A673 (cell line): ENCODE results near the gene MOCOS. TPM values are rescaled to one million over a fixed set of nuclear protein-coding genes. Genes with fewer than 3 reads are reported as not detected.

Experiments
- BruUV-seq: library from RNA; stranded (reverse); fragments of 400-500 nt; replicated peaks from 2 replicates; lab custom pipeline; 2021; lab: Mats Ljungman, UMichigan
- CTCF ChIA-PET: fragments of 300-600 bp; sonication (Branson Sonifier 250); formaldehyde crosslinking; loops from one replicate; lab custom pipeline; 2022; ENCODE audit warnings: antibody characterized with exemption; lab: Charles Lee
- POLR2A ChIA-PET: fragments of 300-600 bp; sonication (Branson Sonifier 250); formaldehyde crosslinking; loops from one replicate; lab custom pipeline; 2022; ENCODE audit warnings: antibody characterized with exemption; ENCODE audit not compliant: low non-redundant PET; lab: Charles Lee
- DNase-seq: peaks from one replicate; pipeline ENCODE4 v3.0.0-alpha.2; 2015; ENCODE audit warnings: low spot score
- H3K27ac ChIP-seq: fragments of 200-600 bp; sonication (generic); 2 replicates; pipeline ENCODE4 v1.5.1; 2016; ENCODE audit warnings: mixed run types, low read depth, mild to moderate bottlenecking, mixed read lengths, antibody characterized with exemption, low read length; ENCODE audit not compliant: poor library complexity, severe bottlenecking
- H3K27me3 ChIP-seq: fragments of 200-600 bp; sonication (generic); replicated peaks from 2 replicates; pipeline ENCODE4 v1.6.1; 2017; ENCODE audit warnings: mixed run types, low read depth, mild to moderate bottlenecking, mixed read lengths, antibody characterized with exemption, low read length; ENCODE audit not compliant: insufficient read depth, poor library complexity
- H3K36me3 ChIP-seq: fragments of 200-600 bp; sonication (generic); 2 replicates; pipeline ENCODE4 v1.6.1; 2016; ENCODE audit warnings: mixed run types, mild to moderate bottlenecking, mixed read lengths, antibody characterized with exemption, low read length; ENCODE audit not compliant: insufficient read depth, poor library complexity, severe bottlenecking
- H3K4me1 ChIP-seq: fragments of 200-600 bp; sonication (generic); 2 replicates; pipeline ENCODE4 v1.6.1; 2017; ENCODE audit warnings: mixed run types, mild to moderate bottlenecking, mixed read lengths, antibody characterized with exemption, low read length; ENCODE audit not compliant: insufficient read depth, poor library complexity, severe bottlenecking
- H3K4me3 ChIP-seq: fragments of 200-600 bp; sonication (generic); 2 replicates; pipeline ENCODE4 v1.5.1; 2016; ENCODE audit warnings: low read depth, mixed run types, mild to moderate bottlenecking, mixed read lengths, low read length; ENCODE audit not compliant: poor library complexity, severe bottlenecking
- H3K9me3 ChIP-seq: fragments of 200-600 bp; sonication (generic); 2 replicates; pipeline ENCODE4 v1.6.1; 2016; ENCODE audit warnings: mixed run types, low read depth, mild to moderate bottlenecking, mixed read lengths, antibody characterized with exemption, low read length; ENCODE audit not compliant: poor library complexity, severe bottlenecking
- EZH2 ChIP-seq: fragments of 200-600 bp; sonication (generic); IDR thresholded peaks from 2 replicates; pipeline ENCODE4 v1.6.1; 2017; ENCODE audit warnings: borderline replicate concordance, low read depth, mild to moderate bottlenecking, mixed read lengths, antibody characterized with exemption, low read length; ENCODE audit not compliant: poor library complexity, severe bottlenecking
- intact Hi-C: fragments of 100-400 bp; cut with micrococcal nuclease; formaldehyde crosslinking; loops from one replicate; pipeline ENCODE4 v1.10.0; 2022; ENCODE audit not compliant: unreplicated experiment
- total RNA-seq: library from RNA; stranded (reverse); gene quantifications from 2 replicates; pipeline ENCODE4 v1.2.3, GENCODE V29; 2021
- TF ChIP-seq, protein P1 (sequence below): fragments of 300-800, 200-600 bp; sonication (generic); conservative IDR thresholded peaks from 2 replicates; pipeline ENCODE4 v1.5.1; 2017; ENCODE audit warnings: low read depth, mild to moderate bottlenecking, antibody characterized with exemption, low read length, moderate library complexity, mixed read lengths

The MOCOS gene
- total RNA-seq, 1 experiment from 2014 or later, result not detected

GRCh38 chr18:36287653-36288052, 100.4 kb downstream of the MOCOS start:
- Histone ChIP-seq H3K27me3 (peaks cover 15% of the 10 kb centered on the region), H3K9me3 (peaks cover 4% of the 10 kb centered on the region), H3K4me1 (no peaks in the 10 kb centered on the region), H3K36me3 (no peaks in the 10 kb centered on the region), H3K4me3 (no peak overlapping the region), H3K27ac (no peak overlapping the region)
- TF ChIP-seq, protein P1, sequence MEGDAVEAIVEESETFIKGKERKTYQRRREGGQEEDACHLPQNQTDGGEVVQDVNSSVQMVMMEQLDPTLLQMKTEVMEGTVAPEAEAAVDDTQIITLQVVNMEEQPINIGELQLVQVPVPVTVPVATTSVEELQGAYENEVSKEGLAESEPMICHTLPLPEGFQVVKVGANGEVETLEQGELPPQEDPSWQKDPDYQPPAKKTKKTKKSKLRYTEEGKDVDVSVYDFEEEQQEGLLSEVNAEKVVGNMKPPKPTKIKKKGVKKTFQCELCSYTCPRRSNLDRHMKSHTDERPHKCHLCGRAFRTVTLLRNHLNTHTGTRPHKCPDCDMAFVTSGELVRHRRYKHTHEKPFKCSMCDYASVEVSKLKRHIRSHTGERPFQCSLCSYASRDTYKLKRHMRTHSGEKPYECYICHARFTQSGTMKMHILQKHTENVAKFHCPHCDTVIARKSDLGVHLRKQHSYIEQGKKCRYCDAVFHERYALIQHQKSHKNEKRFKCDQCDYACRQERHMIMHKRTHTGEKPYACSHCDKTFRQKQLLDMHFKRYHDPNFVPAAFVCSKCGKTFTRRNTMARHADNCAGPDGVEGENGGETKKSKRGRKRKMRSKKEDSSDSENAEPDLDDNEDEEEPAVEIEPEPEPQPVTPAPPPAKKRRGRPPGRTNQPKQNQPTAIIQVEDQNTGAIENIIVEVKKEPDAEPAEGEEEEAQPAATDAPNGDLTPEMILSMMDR, result no peak
- no peak for TF ChIP-seq EZH2
- CTCF ChIA-PET, result no interaction called here
- intact Hi-C loops, result loop anchor here (10.0 kb wide), 2 partner anchors 467 to 883 kb away; no protein-coding TSS in a partner anchor
- POLR2A ChIA-PET, result no interaction called here
- DNase-seq, result no peak
- no TSS peak for BruUV-seq

GRCh38 chr18:36288689-36289088, 101.4 kb downstream of the MOCOS start:
- ChIA-PET CTCF (no interaction called here), POLR2A (no interaction called here)
- peaks cover 19% of the 10 kb centered on the region for H3K27me3 ChIP-seq
- H3K36me3 ChIP-seq, result no peaks in the 10 kb centered on the region
- H3K4me3 ChIP-seq, result no peak overlapping the region
- peaks cover 4% of the 10 kb centered on the region for H3K9me3 ChIP-seq
- intact Hi-C loops, result loop anchor here (10.0 kb wide), 2 partner anchors 466 to 884 kb away; no protein-coding TSS in a partner anchor
- no TSS peak for BruUV-seq
- TF ChIP-seq, protein P1, result no peak
- no peak for TF ChIP-seq EZH2
- no peak overlapping the region for H3K27ac ChIP-seq
- no peak for DNase-seq
- H3K4me1 ChIP-seq, result no peaks in the 10 kb centered on the region

DNA sequence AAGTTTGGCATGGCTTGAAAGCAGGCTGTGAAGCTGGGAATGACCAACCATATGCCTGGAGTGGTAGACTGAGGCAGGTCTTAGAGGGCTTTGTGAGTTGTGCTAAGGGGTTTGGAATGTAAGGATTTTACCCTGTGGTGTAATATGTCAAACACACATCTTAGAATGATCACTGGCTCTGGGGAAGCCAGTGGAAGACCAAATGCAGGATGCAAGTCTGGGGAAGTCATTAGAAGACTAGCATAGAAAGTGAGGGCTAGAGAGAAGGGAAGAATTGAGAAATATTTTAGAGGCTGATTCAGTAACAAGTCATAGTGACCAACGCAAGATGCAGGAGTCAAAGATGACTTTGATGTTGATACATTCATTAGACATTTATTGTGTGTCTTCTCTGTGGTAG, 106.7 kb downstream of the MOCOS start:
- no peak for TF ChIP-seq EZH2
- TF ChIP-seq, protein P1, result no peak
- Histone ChIP-seq H3K27ac (no peak overlapping the region), H3K4me1 (peaks cover 5% of the 10 kb centered on the region), H3K4me3 (no peak overlapping the region), H3K9me3 (peaks cover under 1% of the 10 kb centered on the region), H3K27me3 (peaks cover 61% of the 10 kb centered on the region), H3K36me3 (no peaks in the 10 kb centered on the region)
- CTCF ChIA-PET, result no interaction called here
- intact Hi-C loops, result no loop called here
- no peak for DNase-seq
- POLR2A ChIA-PET, result no interaction called here
- no TSS peak for BruUV-seq
